Stimulated activated CD8-positive, alpha-beta memory T cell treated with anti-CD3 and anti-CD28 coated beads, Interleukin-4, amount 100 ng/mL, for 1 hour (primary cell): Measurements from ENCODE around the gene ZSWIM3.
A peak's percentile ranks its signal among the peaks of the same experiment; 100 is the strongest.

Experiments used
- DNase-seq, 2 donors: peaks; one replicate each; pipeline ENCODE4 v3.0.0-alpha.2; 2020; ENCODE audit warnings: low read depth in 2 of 2, low spot score in 1 of 2

The ZSWIM3 gene

DNA sequence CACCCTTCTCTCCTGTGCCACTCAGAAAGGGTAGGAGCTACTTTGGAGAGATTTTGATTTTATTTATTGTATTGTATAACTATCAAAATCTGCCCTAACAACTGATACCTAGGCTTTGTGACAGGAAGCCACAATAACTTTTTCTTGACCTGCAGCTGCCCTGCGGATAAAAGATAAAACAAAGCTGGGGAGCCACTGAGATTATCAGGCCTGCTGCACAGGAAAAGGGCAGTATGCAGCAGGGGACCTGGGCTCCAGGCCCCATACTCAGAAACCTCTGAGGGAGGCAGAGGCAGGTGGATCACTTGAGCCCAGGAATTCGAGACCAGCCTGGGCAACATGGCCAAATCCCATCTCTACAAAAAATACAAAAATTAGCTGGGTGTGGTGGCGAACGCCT, 24.8 kb upstream of the ZSWIM3 start:
- DNase-seq: no peak

GRCh38 chr20:45833030-45833882, 24.2 kb upstream of the ZSWIM3 start, which contains the start of gene SNX21:
SNX21 (plus strand) TSS chr20:45833799; CDS start chr20:45833920, 121 bp downstream.
- no peak for DNase-seq

GRCh38 chr20:45833883-45834796, 23.3 kb upstream of the ZSWIM3 start:
- DNase-seq: no peak

DNA sequence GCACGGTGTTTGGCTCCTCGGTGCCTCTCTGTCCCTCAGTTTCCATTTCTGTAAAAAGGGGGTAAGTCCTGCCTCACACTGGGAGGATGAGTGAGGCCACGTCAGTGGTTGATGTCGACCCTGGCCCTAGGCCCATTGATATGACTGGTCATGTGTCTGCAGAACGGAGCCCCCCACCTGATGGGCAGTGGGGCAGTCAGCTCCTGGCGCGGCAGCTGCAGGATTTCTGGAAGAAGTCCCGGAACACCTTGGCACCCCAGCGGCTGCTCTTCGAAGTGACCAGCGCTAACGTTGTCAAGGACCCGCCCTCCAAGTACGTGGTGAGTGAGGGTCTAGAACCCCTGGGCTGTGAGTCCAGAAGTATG, 22.6 kb upstream of the ZSWIM3 start:
- no peak for DNase-seq

- DNase-seq: no peak
These were observed 22.1 kb upstream of the ZSWIM3 start for GRCh38 chr20:45835329-45835765.

DNA sequence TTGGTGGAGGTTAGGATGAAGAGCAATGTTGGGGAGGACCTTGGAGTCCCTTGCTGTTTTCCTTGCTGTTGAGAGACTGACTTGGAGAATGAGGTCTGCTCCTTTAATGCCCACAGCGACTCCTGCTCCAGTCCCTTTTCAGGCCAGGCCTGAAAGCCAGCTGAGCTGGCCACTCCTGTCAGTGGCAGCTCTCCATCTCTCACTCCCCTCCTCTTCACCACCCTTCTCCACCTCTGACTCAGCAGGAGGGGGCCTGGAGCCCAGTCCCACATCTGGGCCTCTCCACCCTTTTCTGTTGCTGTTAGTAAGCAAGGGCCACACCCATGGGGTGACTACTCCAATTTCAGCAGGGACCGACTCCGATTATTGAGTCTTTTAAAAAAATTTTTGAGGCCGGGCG, 21.6 kb upstream of the ZSWIM3 start:
- no peak for DNase-seq

DNA sequence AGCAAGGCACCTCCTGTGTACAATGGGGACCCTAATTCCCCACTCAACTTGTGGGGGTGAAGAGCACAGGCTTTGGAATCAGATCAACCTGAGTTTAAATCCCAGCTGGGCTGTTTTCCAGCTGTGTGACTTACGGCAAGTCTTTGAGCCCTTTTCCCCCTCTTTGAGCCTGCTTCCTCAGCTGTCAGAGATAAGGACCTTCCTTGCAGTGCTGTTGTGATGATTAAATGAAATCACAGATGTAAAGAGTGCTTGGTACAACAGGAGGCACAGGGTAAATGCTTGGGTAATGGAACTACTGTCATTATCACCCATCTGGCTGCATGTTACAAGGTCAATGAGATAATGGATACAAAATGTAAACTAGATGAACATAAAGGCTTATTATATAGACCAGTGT, 20.6 kb upstream of the ZSWIM3 start:
- no peak for DNase-seq

DNA sequence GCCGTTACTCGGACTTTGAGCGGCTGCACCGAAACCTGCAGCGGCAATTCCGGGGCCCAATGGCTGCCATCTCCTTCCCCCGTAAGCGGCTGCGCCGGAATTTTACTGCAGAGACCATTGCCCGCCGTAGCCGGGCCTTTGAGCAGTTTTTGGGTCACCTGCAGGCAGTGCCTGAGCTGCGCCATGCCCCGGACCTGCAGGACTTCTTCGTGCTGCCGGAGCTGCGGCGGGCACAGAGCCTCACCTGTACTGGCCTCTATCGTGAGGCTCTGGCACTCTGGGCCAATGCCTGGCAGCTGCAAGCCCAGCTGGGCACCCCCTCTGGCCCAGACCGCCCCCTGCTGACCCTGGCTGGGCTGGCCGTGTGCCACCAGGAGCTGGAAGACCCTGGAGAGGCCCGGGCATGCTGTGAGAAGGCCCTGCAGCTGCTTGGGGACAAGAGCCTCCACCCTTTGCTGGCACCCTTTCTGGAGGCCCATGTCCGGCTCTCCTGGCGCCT, 16.7 kb upstream of the ZSWIM3 start:
- DNase-seq: no peak

- no peak for DNase-seq
These were observed 15.8 kb upstream of the ZSWIM3 start for GRCh38 chr20:45841407-45842129.

- DNase-seq: no peak
These were observed 15.1 kb upstream of the ZSWIM3 start for GRCh38 chr20:45842169-45842812.

GRCh38 chr20:45843506-45843905, 13.9 kb upstream of the ZSWIM3 start:
- no peak for DNase-seq

DNA sequence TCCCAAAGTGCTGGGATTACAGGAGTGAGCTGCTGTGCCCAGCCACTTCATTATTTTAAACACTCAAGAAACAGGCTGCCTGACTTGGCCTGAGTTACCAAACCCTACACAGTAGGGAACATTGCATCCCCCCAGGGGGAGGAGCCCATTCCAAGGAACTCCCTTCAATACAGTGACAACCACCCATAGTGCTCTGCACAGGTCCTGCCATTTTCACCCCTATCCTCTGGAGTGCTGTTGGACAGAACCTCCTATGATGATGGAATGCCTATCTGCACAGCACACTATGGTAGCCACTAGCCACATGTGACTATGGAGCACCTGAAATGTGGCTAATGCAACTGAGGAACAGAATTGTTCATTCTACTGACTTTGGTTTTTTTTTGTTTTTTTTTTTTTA, 12.0 kb upstream of the ZSWIM3 start:
- DNase-seq: no peak

DNA sequence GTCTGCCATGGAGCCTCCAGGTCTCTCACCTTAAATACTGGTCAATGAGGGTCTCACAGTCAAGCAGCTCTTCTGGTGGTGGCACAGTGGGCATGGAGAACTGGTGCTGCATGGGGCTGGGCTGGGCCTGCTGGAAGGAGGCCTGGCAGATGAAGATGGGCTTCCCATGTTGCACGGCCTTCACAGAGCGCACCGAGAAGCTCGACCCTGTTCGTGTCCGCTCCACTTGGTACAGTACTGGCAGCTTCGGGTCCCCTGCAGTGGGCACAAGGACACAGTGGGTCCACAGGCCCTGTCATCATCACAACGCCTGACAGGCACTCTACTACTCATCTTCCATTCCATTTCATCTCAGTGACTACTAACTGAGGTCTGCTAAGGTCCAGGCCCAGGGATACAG, 9.0 kb upstream of the ZSWIM3 start:
- DNase-seq: no peak

- DNase-seq: no peak
These were observed 8.3 kb upstream of the ZSWIM3 start for GRCh38 chr20:45848969-45849582.

- no peak for DNase-seq
These were observed 7.2 kb upstream of the ZSWIM3 start for GRCh38 chr20:45850238-45850637.

GRCh38 chr20:45850926-45851325, 6.5 kb upstream of the ZSWIM3 start:
- DNase-seq: no peak

DNA sequence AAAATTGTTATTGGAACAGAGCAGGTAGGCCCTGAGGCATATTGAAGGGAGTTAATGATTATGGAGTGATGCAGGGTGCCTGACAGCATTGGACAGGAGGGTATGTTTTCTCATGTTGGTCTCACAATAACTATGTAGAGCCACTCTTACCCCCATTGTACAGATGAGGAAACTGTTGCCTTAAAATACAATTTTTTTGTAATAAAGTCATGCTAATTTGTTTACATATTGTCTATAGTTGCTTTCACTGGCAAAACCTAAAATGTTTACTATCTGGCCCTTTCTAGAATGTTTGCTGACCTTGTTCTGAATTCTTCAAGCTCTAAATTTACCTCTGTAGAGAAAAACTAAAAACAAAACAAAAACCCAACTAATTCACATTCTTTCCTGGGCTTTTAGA, 5.9 kb upstream of the ZSWIM3 start:
- no peak for DNase-seq

GRCh38 chr20:45852326-45852725, 5.1 kb upstream of the ZSWIM3 start:
- no peak for DNase-seq

GRCh38 chr20:45853484-45853883, 3.9 kb upstream of the ZSWIM3 start:
- DNase-seq: no peak

DNA sequence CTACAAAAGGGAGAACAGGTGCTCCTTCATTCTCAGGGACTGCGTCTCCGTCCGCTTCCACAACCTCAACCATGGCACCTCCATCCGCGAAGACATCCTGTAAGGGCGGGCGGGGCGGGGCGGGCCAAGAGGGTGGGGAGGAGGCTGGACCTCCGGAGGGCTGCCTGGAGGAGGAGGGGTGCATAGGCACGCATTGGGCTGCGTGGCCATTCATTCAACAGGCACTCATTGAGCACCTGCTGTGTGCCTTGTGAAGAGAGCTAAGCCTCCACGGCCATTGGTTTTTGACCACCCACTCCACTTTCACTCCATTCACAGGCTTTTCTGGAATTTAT, 435 bp downstream of the ZSWIM3 start:
- peak in 1 of 2 donors; percentile 8 for DNase-seq
